ENCODE data around the gene FNDC8.

DNA sequence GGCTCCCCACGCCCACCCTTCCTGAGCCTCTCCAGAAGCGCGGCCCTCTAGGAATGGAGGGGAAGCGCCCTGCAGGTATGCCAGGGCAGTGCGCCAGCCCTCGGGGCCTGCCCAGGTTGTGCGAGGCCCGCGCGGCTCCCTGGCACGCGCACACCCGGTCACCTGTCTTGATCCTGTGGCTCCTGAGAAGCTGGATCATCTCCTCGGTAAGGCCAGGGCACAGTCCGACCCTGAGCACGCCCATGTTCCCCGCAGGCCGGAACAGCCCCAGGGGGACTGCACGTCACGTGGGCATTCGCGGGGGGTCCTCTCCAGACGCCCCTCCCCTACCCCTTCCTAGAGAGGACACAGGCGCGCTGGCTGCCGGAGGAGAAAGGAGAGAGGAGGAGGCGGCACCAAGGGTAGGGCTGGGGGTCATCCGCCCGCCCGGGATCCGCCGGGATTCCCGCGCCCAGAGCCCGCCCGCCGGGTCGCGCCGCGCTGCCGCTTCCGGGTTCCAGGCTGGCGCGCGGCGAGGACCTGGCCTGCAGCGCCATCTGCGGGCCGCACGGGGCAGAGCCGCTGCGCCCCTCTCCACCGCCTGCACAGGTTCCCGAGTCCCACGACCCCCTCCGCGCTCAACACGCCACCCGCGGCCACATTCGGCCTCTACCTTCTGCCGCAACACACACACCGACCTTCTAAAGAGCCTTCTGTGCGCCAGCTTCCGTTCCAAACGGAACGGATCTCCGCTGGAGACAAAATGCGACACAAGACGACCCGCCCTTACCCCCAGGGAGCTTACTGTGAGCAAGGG, 1.8 kb upstream of the FNDC8 start, which contains the start of gene RAD51D:
- TF ChIP-seq POLR2A (IDR thresholded peaks at IDR 0.05) (no peak), EP300 (IDR thresholded peaks at IDR 0.05) (peak in 1 of 2 donors; percentile 23)
- TF ChIP-seq, protein P1, sequence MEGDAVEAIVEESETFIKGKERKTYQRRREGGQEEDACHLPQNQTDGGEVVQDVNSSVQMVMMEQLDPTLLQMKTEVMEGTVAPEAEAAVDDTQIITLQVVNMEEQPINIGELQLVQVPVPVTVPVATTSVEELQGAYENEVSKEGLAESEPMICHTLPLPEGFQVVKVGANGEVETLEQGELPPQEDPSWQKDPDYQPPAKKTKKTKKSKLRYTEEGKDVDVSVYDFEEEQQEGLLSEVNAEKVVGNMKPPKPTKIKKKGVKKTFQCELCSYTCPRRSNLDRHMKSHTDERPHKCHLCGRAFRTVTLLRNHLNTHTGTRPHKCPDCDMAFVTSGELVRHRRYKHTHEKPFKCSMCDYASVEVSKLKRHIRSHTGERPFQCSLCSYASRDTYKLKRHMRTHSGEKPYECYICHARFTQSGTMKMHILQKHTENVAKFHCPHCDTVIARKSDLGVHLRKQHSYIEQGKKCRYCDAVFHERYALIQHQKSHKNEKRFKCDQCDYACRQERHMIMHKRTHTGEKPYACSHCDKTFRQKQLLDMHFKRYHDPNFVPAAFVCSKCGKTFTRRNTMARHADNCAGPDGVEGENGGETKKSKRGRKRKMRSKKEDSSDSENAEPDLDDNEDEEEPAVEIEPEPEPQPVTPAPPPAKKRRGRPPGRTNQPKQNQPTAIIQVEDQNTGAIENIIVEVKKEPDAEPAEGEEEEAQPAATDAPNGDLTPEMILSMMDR (IDR thresholded peaks at IDR 0.05), result peak; percentile 94 to 99 (median 98)

All from tibial nerve (tissue), 4 donors.